Measurements from ENCODE around the gene NFKBIE. TPM values are rescaled to one million over a fixed set of nuclear protein-coding genes. Genes with fewer than 3 reads are reported as not detected.

Gene NFKBIE
- total and polyA plus RNA-seq, 2 experiments from 2014 or later = 14.0 to 16.7 TPM

DNA sequence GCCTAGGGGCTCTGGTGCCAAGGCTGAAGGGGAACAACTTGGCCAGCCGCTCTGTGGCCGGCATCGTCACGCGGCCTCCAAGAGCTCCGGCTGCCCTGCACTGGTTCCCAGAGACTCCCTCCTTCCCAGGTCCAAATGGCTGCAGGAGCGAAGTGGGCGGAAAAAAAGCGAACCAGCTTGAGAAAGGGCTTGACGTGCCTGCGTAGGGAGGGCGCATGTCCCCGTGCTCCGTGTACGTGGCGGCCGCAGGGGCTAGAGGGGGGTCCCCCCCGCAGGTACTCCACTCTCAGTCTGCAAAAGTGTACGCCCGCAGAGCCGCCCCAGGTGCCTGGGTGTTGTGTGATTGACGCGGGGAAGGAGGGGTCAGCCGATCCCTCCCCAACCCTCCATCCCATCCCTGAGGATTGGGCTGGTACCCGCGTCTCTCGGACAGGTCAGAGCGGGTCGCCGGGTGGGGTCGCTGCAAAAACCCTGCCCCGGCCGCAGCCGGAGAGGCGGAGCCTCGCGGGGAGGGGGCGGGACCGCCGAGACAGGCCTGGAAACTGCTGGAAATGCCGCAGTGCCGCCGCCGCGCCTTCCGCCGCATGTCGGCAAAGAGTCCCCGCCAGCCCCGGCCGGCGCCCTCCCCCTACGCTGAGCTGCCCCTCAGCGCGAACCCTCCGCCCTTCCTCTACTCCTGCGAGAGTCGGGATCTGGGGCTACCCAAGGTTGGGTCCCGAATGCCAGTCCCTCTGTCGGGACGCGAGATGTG is 19.3 kb downstream of the NFKBIE start:
- TF ChIP-seq EZH2 (IDR thresholded peaks at IDR 0.05; ENCODE audit: borderline replicate concordance) = no peak
- TF ChIP-seq, protein P1, sequence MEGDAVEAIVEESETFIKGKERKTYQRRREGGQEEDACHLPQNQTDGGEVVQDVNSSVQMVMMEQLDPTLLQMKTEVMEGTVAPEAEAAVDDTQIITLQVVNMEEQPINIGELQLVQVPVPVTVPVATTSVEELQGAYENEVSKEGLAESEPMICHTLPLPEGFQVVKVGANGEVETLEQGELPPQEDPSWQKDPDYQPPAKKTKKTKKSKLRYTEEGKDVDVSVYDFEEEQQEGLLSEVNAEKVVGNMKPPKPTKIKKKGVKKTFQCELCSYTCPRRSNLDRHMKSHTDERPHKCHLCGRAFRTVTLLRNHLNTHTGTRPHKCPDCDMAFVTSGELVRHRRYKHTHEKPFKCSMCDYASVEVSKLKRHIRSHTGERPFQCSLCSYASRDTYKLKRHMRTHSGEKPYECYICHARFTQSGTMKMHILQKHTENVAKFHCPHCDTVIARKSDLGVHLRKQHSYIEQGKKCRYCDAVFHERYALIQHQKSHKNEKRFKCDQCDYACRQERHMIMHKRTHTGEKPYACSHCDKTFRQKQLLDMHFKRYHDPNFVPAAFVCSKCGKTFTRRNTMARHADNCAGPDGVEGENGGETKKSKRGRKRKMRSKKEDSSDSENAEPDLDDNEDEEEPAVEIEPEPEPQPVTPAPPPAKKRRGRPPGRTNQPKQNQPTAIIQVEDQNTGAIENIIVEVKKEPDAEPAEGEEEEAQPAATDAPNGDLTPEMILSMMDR (IDR thresholded peaks at IDR 0.05; ENCODE audit: poor library complexity) = peak; percentile 48
- WGBS (ENCODE audit: low lambda C conversion rate, missing lambda C conversion rate) = 2% methylated on average over 26 of the region's 62 CpGs

DNA sequence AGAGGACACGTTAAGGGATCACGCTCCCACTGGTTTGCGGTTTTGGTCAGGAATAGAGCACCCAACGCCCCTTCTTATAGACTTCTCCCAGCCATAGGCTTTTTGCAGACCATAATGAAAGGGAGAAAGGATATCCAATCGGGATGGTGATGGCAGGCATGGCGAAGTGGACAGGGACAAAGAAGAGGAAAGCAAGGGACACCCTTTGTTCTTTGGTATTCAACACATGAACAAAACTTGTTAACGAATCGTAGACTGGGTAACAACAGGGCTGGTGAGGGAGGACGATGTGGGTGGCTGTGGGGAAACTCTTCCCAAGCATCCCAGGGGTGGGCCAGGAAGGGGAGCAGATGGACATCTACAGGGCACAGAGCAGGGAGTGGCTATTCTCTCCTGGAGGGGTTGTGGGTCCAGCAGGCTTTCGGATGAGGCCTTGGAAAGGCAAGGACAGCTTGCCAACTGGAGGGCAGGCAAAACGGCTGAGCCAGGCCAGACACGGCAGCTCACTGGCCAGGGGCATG is 19.9 kb downstream of the NFKBIE start:
- Histone ChIP-seq H3K9me3 (ENCODE audit: low read depth) (no peaks in the 10 kb centered on the region), H3K4me1 (ENCODE audit: insufficient read depth) (peaks cover 16% of the 10 kb centered on the region), H3K79me2 (peaks cover 35% of the 10 kb centered on the region), H3K9me2 (replicated peaks; ENCODE audit: insufficient read depth) (no peaks in the 10 kb centered on the region), H2AFZ (peak overlapping the region; percentile 88), H3K27me3 (no peaks in the 10 kb centered on the region), H3K4me2 (peak overlapping the region; percentile 88), H4K20me1 (ENCODE audit: insufficient read depth, poor library complexity, severe bottlenecking) (peaks cover 34% of the 10 kb centered on the region), H3K36me3 (replicated peaks; ENCODE audit: insufficient read depth, low read depth) (no peaks in the 10 kb centered on the region), H3K4me3 (peak overlapping the region; percentile 70), H3K27ac (peak overlapping the region; percentile 98)
- TF ChIP-seq, protein P1 (IDR thresholded peaks at IDR 0.05; ENCODE audit: poor library complexity) = no peak
- TF ChIP-seq EZH2phosphoT487 (IDR thresholded peaks at IDR 0.05; ENCODE audit: low read depth, severe bottlenecking, unreplicated experiment) = no peak
- no peak for TF ChIP-seq EZH2 (IDR thresholded peaks at IDR 0.05; ENCODE audit: borderline replicate concordance)
- no peak for DNase-seq (ENCODE audit: low spot score)
- WGBS (ENCODE audit: low lambda C conversion rate, missing lambda C conversion rate) = 80% methylated on average over 12 of the region's 12 CpGs

More for the DNA sequence above, 19.3 kb downstream of the NFKBIE start:
- Histone ChIP-seq H3K27ac (peak overlapping the region; percentile 98), H3K36me3 (replicated peaks; ENCODE audit: insufficient read depth, low read depth) (no peaks in the 10 kb centered on the region), H3K9me2 (replicated peaks; ENCODE audit: insufficient read depth) (no peaks in the 10 kb centered on the region), H3K79me2 (peaks cover 41% of the 10 kb centered on the region), H3K4me1 (ENCODE audit: insufficient read depth) (peaks cover 16% of the 10 kb centered on the region), H3K27me3 (no peaks in the 10 kb centered on the region), H3K9me3 (ENCODE audit: low read depth) (no peaks in the 10 kb centered on the region), H2AFZ (peak overlapping the region; percentile 88), H3K4me3 (peak overlapping the region; percentile 70), H3K4me2 (peak overlapping the region; percentile 88), H4K20me1 (ENCODE audit: insufficient read depth, poor library complexity, severe bottlenecking) (peaks cover 41% of the 10 kb centered on the region)
- peak; percentile 92 for DNase-seq (ENCODE audit: low spot score)

DNA sequence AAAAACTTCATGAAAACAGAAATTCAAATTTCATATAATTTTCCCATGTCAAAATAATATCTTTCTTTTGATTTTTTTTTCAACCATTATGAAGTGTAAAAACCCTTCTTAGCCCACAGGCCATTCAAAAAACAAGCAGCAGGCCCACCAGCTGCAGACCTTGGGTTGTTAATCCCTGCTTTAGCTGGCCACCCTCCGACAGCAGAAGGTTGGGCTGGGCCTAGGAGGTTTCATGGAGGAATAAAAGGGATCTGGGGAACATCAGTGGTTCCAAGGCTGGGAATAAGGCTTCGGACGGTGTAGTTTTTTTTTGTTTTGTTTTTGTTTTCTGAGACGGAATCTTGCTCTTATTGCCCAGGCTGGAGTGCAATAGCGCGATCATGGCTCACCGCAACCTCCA is 22.0 kb downstream of the NFKBIE start:
- H3K27ac ChIP-seq = no peak overlapping the region
- DNase-seq (ENCODE audit: low spot score) = no peak
- H3K36me3 ChIP-seq (replicated peaks; ENCODE audit: insufficient read depth, low read depth) = no peaks in the 10 kb centered on the region
- peaks cover under 1% of the 10 kb centered on the region for H3K4me1 ChIP-seq (ENCODE audit: insufficient read depth)
- H3K27me3 ChIP-seq = no peaks in the 10 kb centered on the region
- H3K4me2 ChIP-seq = no peak overlapping the region
- no peak overlapping the region for H3K4me3 ChIP-seq
- H3K79me2 ChIP-seq = peaks cover 14% of the 10 kb centered on the region
- H3K9me3 ChIP-seq (ENCODE audit: low read depth) = no peaks in the 10 kb centered on the region
- H4K20me1 ChIP-seq (ENCODE audit: insufficient read depth, poor library complexity, severe bottlenecking) = peaks cover 14% of the 10 kb centered on the region
- TF ChIP-seq EZH2phosphoT487 (IDR thresholded peaks at IDR 0.05; ENCODE audit: low read depth, severe bottlenecking, unreplicated experiment) (no peak), EZH2 (IDR thresholded peaks at IDR 0.05; ENCODE audit: borderline replicate concordance) (no peak)
- TF ChIP-seq, protein P1 (IDR thresholded peaks at IDR 0.05; ENCODE audit: poor library complexity) = no peak
- H3K9me2 ChIP-seq (replicated peaks; ENCODE audit: insufficient read depth) = no peaks in the 10 kb centered on the region
- H2AFZ ChIP-seq = no peak overlapping the region
- WGBS (ENCODE audit: low lambda C conversion rate, missing lambda C conversion rate) = 83% methylated on average over 7 of the region's 7 CpGs

Measured in hepatocyte (in vitro differentiated cells).